Activated T-cell treated with anti-CD3 and anti-CD28 coated beads, Interleukin-2, amount 50 U/mL, for 4 hours (primary cell): ENCODE data around the gene IGFBP7. TPM values are rescaled to one million over a fixed set of nuclear protein-coding genes. Genes with fewer than 3 reads are reported as not detected.
A peak's percentile ranks its signal among the peaks of the same experiment; 100 is the strongest.

Source experiments
- ATAC-seq, 2 donors: fragments of 200-7000 bp; cut with Tn5 transposase; one replicate each; pipeline ENCODE4 v1.10.0; 2021
- DNase-seq: peaks from one replicate; pipeline ENCODE4 v3.0.0-alpha.2; 2020
- H3K27me3 Mint-ChIP-seq: one replicate; pipeline ENCODE4 v1.8.0; 2021; ENCODE audit warnings: low read depth, mixed read lengths
- H3K36me3 Mint-ChIP-seq: one replicate; pipeline ENCODE4 v1.8.0; 2022; ENCODE audit warnings: mixed read lengths; ENCODE audit not compliant: insufficient read depth
- H3K4me1 Mint-ChIP-seq: one replicate; pipeline ENCODE4 v1.8.0; 2021; ENCODE audit warnings: low read depth, mixed read lengths
- H3K4me3 Mint-ChIP-seq: one replicate; pipeline ENCODE4 v1.8.0; 2021; ENCODE audit warnings: mild to moderate bottlenecking, moderate library complexity, mixed read lengths
- H3K9me3 Mint-ChIP-seq: one replicate; pipeline ENCODE4 v1.8.0; 2021; ENCODE audit warnings: mixed read lengths
- total RNA-seq, 3 donors: library from RNA; stranded (reverse); gene quantifications; one replicate each; pipeline ENCODE4 v1.2.1, GENCODE V29; 2021

IGFBP7 gene
- total RNA-seq = under 1 TPM; 0.56 to 0.73 (median 0.63) TPM

- ATAC-seq = peak; percentile 54 to 57
Observed at GRCh38 chr4:57109847-57110639, at the start of gene IGFBP7. IGFBP7 (minus strand) TSS chr4:57110385; CDS start chr4:57110351, 34 bp downstream.

GRCh38 chr4:57159866-57160265, 49.7 kb upstream of the IGFBP7 start:
- Mint-ChIP-seq H3K4me3 (no peak overlapping the region), H3K9me3 (no peaks in the 10 kb centered on the region), H3K36me3 (no peaks in the 10 kb centered on the region), H3K27me3 (peaks cover 26% of the 10 kb centered on the region), H3K4me1 (peaks cover 7% of the 10 kb centered on the region)
- DNase-seq (no peak), ATAC-seq (no peak)

More at GRCh38 chr4:57109847-57110639, at the start of gene IGFBP7:
- Mint-ChIP-seq H3K4me3 (peak within 1 kb of the TSS; percentile 81), H3K27me3 (peaks cover 58% of the 10 kb centered on the region), H3K36me3 (no peaks in the 10 kb centered on the region), H3K9me3 (no peaks in the 10 kb centered on the region), H3K4me1 (peaks cover 11% of the 10 kb centered on the region)
- DNase-seq = no peak

- ATAC-seq (no peak), DNase-seq (no peak)
- peaks cover 26% of the 10 kb centered on the region for H3K27me3 Mint-ChIP-seq
- no peaks in the 10 kb centered on the region for H3K9me3 Mint-ChIP-seq
- no peak overlapping the region for H3K4me3 Mint-ChIP-seq
- H3K4me1 Mint-ChIP-seq = peaks cover 3% of the 10 kb centered on the region
- no peaks in the 10 kb centered on the region for H3K36me3 Mint-ChIP-seq
Observed at GRCh38 chr4:57158762-57159161, 48.6 kb upstream of the IGFBP7 start.

GRCh38 chr4:57158221-57158620, 48.0 kb upstream of the IGFBP7 start:
- no peak for ATAC-seq
- no peak for DNase-seq
- Mint-ChIP-seq H3K27me3 (peaks cover 26% of the 10 kb centered on the region), H3K4me1 (peaks cover 2% of the 10 kb centered on the region), H3K9me3 (no peaks in the 10 kb centered on the region), H3K36me3 (no peaks in the 10 kb centered on the region), H3K4me3 (no peak overlapping the region)

GRCh38 chr4:57157596-57158137, 47.5 kb upstream of the IGFBP7 start:
- ATAC-seq (no peak), DNase-seq (no peak)
- Mint-ChIP-seq H3K4me3 (no peak overlapping the region), H3K9me3 (no peaks in the 10 kb centered on the region), H3K27me3 (peaks cover 25% of the 10 kb centered on the region), H3K36me3 (no peaks in the 10 kb centered on the region), H3K4me1 (no peaks in the 10 kb centered on the region)

GRCh38 chr4:57156242-57156990, 46.2 kb upstream of the IGFBP7 start:
- Mint-ChIP-seq H3K27me3 (peaks cover 24% of the 10 kb centered on the region), H3K36me3 (no peaks in the 10 kb centered on the region), H3K4me3 (no peak overlapping the region), H3K4me1 (no peaks in the 10 kb centered on the region), H3K9me3 (no peaks in the 10 kb centered on the region)
- ATAC-seq = no peak
- DNase-seq = no peak

GRCh38 chr4:57154926-57155325, 44.7 kb upstream of the IGFBP7 start:
- H3K27me3 Mint-ChIP-seq = peaks cover 24% of the 10 kb centered on the region
- no peaks in the 10 kb centered on the region for H3K36me3 Mint-ChIP-seq
- no peaks in the 10 kb centered on the region for H3K4me1 Mint-ChIP-seq
- H3K9me3 Mint-ChIP-seq = no peaks in the 10 kb centered on the region
- no peak for ATAC-seq
- no peak overlapping the region for H3K4me3 Mint-ChIP-seq
- no peak for DNase-seq

- no peaks in the 10 kb centered on the region for H3K4me1 Mint-ChIP-seq
- ATAC-seq (no peak), DNase-seq (no peak)
- no peaks in the 10 kb centered on the region for H3K9me3 Mint-ChIP-seq
- no peak overlapping the region for H3K4me3 Mint-ChIP-seq
- H3K27me3 Mint-ChIP-seq = peaks cover 24% of the 10 kb centered on the region
- no peaks in the 10 kb centered on the region for H3K36me3 Mint-ChIP-seq
Observed at GRCh38 chr4:57154191-57154590, 44.0 kb upstream of the IGFBP7 start.

GRCh38 chr4:57153207-57153606, 43.0 kb upstream of the IGFBP7 start:
- Mint-ChIP-seq H3K36me3 (no peaks in the 10 kb centered on the region), H3K4me1 (no peaks in the 10 kb centered on the region), H3K9me3 (no peaks in the 10 kb centered on the region), H3K4me3 (no peak overlapping the region), H3K27me3 (peaks cover 24% of the 10 kb centered on the region)
- ATAC-seq (no peak), DNase-seq (no peak)

- no peaks in the 10 kb centered on the region for H3K36me3 Mint-ChIP-seq
- ATAC-seq = no peak
Observed at GRCh38 chr4:57151481-57151880, 41.3 kb upstream of the IGFBP7 start.

GRCh38 chr4:57149833-57150232, 39.6 kb upstream of the IGFBP7 start:
- ATAC-seq (no peak), DNase-seq (no peak)
- Mint-ChIP-seq H3K9me3 (no peaks in the 10 kb centered on the region), H3K4me3 (no peak overlapping the region), H3K27me3 (peaks cover 10% of the 10 kb centered on the region), H3K4me1 (no peaks in the 10 kb centered on the region), H3K36me3 (no peaks in the 10 kb centered on the region)

More at GRCh38 chr4:57151481-57151880, 41.3 kb upstream of the IGFBP7 start:
- Mint-ChIP-seq H3K27me3 (peaks cover 17% of the 10 kb centered on the region), H3K4me1 (no peaks in the 10 kb centered on the region), H3K9me3 (no peaks in the 10 kb centered on the region), H3K4me3 (no peak overlapping the region)
- no peak for DNase-seq

- H3K27me3 Mint-ChIP-seq = peaks cover 4% of the 10 kb centered on the region
- ATAC-seq (no peak), DNase-seq (no peak)
- no peak overlapping the region for H3K4me3 Mint-ChIP-seq
- H3K36me3 Mint-ChIP-seq = no peaks in the 10 kb centered on the region
- H3K9me3 Mint-ChIP-seq = no peaks in the 10 kb centered on the region
- H3K4me1 Mint-ChIP-seq = no peaks in the 10 kb centered on the region
Observed at GRCh38 chr4:57148831-57149505, 38.8 kb upstream of the IGFBP7 start.

GRCh38 chr4:57148177-57148576, 38.0 kb upstream of the IGFBP7 start:
- DNase-seq = no peak
- no peak for ATAC-seq
- H3K4me1 Mint-ChIP-seq = no peaks in the 10 kb centered on the region
- H3K9me3 Mint-ChIP-seq = no peaks in the 10 kb centered on the region
- no peak overlapping the region for H3K4me3 Mint-ChIP-seq
- no peaks in the 10 kb centered on the region for H3K36me3 Mint-ChIP-seq
- H3K27me3 Mint-ChIP-seq = peaks cover 4% of the 10 kb centered on the region

- H3K4me1 Mint-ChIP-seq = no peaks in the 10 kb centered on the region
- H3K9me3 Mint-ChIP-seq = no peaks in the 10 kb centered on the region
- H3K27me3 Mint-ChIP-seq = peaks cover 4% of the 10 kb centered on the region
- DNase-seq (no peak), ATAC-seq (no peak)
- no peak overlapping the region for H3K4me3 Mint-ChIP-seq
- H3K36me3 Mint-ChIP-seq = no peaks in the 10 kb centered on the region
Observed at GRCh38 chr4:57147335-57148060, 37.3 kb upstream of the IGFBP7 start.
